Measurements from ENCODE around the gene ARX. TPM values are rescaled to one million over a fixed set of nuclear protein-coding genes. Genes with fewer than 3 reads are reported as not detected.

The ARX gene
- total RNA-seq, 4 donors from 2014 or later, result 2.3 to 5.1 (median 3.5) TPM

DNA sequence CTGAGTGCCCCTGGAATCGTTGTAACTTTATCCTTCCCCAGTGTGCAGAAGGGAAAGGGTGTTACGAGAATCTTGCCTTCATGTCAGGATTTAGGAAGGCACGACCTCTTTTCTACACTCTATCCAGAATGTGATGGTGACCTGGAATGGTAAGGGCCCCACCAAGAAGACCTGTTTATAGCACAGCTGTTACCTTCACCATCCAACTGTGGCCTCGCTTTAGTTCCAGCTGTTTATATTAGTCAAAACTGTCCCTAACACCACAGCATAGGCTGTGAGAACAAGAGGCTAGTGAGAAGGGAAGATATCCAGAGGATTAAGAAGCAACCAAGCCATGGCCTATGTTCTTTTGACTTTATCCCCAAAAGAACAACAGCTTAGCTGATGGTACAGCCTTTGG is 28.0 kb downstream of the ARX start:
- ATAC-seq (no peak), DNase-seq (no peak)
- Histone ChIP-seq H3K4me1 (no peaks in the 10 kb centered on the region), H3K4me3 (no peak overlapping the region), H3K9me3 (no peaks in the 10 kb centered on the region), H3K27me3 (no peaks in the 10 kb centered on the region), H3K27ac (no peak overlapping the region), H3K36me3 (no peaks in the 10 kb centered on the region)
- TF ChIP-seq POLR2A (IDR thresholded peaks at IDR 0.05), result no peak
- TF ChIP-seq, protein P1, sequence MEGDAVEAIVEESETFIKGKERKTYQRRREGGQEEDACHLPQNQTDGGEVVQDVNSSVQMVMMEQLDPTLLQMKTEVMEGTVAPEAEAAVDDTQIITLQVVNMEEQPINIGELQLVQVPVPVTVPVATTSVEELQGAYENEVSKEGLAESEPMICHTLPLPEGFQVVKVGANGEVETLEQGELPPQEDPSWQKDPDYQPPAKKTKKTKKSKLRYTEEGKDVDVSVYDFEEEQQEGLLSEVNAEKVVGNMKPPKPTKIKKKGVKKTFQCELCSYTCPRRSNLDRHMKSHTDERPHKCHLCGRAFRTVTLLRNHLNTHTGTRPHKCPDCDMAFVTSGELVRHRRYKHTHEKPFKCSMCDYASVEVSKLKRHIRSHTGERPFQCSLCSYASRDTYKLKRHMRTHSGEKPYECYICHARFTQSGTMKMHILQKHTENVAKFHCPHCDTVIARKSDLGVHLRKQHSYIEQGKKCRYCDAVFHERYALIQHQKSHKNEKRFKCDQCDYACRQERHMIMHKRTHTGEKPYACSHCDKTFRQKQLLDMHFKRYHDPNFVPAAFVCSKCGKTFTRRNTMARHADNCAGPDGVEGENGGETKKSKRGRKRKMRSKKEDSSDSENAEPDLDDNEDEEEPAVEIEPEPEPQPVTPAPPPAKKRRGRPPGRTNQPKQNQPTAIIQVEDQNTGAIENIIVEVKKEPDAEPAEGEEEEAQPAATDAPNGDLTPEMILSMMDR (IDR thresholded peaks at IDR 0.05 in 4 of 5, conservative IDR thresholded peaks at IDR 0.05 in 1 of 5), result no peak
- in situ Hi-C loops (cut with MboI; ENCODE audit: low sequenced_read_pairs in 4 of 4), result no loop called here
- intact Hi-C loops (cut with DNase I; ENCODE audit: low total_unique reads), result no loop called here

GRCh38 chrX:24985120-24985519 is 30.6 kb downstream of the ARX start:
- DNase-seq, result no peak
- in situ Hi-C loops (cut with MboI; ENCODE audit: low sequenced_read_pairs in 4 of 4), result no loop called here

DNA sequence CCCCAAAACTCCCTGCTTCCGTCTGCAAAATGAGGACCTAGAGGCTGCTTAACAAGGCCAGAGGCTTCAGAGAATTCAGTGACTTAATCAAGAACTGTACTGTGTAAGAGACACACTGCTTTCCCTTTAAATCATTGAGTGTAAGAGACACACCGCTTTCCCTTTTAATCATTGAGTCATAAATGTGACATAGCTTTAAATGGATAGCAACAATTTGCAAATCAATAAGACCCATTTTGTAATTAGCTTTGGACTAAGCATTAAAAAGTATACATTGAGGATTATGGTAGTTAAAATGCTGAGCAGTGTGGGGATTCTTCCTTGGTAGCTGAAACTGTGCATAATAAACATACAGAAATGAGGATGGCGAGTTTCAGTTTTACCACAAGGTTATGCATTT is 31.8 kb downstream of the ARX start:
- no peaks in the 10 kb centered on the region for H3K36me3 ChIP-seq
- H3K4me1 ChIP-seq, result peaks cover 0 to under 1% of the 10 kb centered on the region in 2 donors
- H3K9me3 ChIP-seq, result no peaks in the 10 kb centered on the region
- DNase-seq (no peak), ATAC-seq (no peak)
- in situ Hi-C loops (cut with MboI; ENCODE audit: low sequenced_read_pairs in 4 of 4), result no loop called here
- TF ChIP-seq POLR2A (IDR thresholded peaks at IDR 0.05), result no peak
- TF ChIP-seq, protein P1 (IDR thresholded peaks at IDR 0.05 in 4 of 5, conservative IDR thresholded peaks at IDR 0.05 in 1 of 5), result no peak
- H3K4me3 ChIP-seq, result no peak overlapping the region
- intact Hi-C loops (cut with DNase I; ENCODE audit: low total_unique reads), result no loop called here
- H3K27ac ChIP-seq, result no peak overlapping the region
- no peaks in the 10 kb centered on the region for H3K27me3 ChIP-seq

More at GRCh38 chrX:24985120-24985519, 30.6 kb downstream of the ARX start:
- intact Hi-C loops (cut with DNase I; ENCODE audit: low total_unique reads), result no loop called here
- ATAC-seq, result no peak
- H3K4me1 ChIP-seq, result no peaks in the 10 kb centered on the region
- H3K27ac ChIP-seq, result no peak overlapping the region
- H3K36me3 ChIP-seq, result no peaks in the 10 kb centered on the region
- no peaks in the 10 kb centered on the region for H3K27me3 ChIP-seq
- TF ChIP-seq, protein P1 (IDR thresholded peaks at IDR 0.05 in 4 of 5, conservative IDR thresholded peaks at IDR 0.05 in 1 of 5), result no peak
- TF ChIP-seq POLR2A (IDR thresholded peaks at IDR 0.05), result no peak
- no peaks in the 10 kb centered on the region for H3K9me3 ChIP-seq
- H3K4me3 ChIP-seq, result no peak overlapping the region

DNA sequence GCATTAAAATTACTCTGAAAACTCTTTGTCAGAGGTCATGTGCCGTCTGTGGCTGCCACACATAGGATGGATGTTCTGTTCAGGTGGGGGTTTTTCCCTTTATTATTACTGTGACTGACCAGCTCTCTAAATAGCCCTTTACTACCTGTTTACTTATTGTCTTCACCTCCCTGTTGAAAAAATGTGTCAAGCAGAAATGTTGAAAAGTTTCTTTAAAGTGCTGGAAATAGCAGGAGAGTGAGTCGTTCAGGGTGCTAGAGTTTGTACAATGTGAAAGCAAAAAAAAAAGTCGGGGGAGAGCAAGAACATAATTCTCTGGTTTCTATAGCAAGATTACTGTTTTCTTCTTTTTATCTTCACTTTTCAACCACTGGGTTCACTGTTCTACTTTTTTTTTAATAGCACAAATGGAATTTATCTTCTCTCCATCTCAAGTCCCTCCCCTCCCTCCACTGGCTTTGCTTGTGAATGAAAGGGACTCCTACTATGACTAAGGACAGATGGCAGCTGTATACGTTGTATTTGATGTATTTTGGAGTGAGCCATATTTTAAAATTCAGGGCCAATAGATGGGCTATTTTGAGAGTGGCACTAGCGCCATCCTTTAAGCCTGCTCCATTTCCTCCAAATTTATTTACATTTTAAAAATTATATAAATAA is 33.3 kb downstream of the ARX start:
- Histone ChIP-seq H3K27me3 (no peaks in the 10 kb centered on the region), H3K36me3 (no peaks in the 10 kb centered on the region), H3K4me3 (no peak overlapping the region), H3K9me3 (no peaks in the 10 kb centered on the region), H3K27ac (no peak overlapping the region), H3K4me1 (peaks cover 5 to 6% of the 10 kb centered on the region in 2 donors)
- DNase-seq (no peak), ATAC-seq (no peak)
- in situ Hi-C loops (cut with MboI; ENCODE audit: low sequenced_read_pairs in 4 of 4), result no loop called here
- no peak for TF ChIP-seq POLR2A (IDR thresholded peaks at IDR 0.05)
- TF ChIP-seq, protein P1 (IDR thresholded peaks at IDR 0.05 in 4 of 5, conservative IDR thresholded peaks at IDR 0.05 in 1 of 5), result no peak
- intact Hi-C loops (cut with DNase I; ENCODE audit: low total_unique reads), result no loop called here

DNA sequence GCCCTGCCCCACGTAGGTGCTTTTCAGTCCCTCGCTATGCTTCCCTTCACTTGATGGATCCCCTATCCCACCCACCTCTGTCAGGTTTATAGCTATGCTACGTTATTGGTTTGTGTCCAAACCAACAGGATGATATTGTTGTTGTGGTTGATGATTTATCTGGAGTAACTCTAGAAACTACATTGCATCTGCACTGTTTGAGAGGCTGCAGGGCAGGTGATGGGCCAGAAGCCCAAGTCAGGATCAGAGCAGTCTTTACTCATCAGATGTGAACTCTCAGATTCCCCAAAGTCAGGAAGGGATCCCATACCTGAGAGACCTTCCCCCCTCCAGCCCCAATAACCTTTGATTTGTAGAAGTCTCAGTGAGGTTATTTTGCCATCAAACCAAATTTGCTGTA is 34.7 kb downstream of the ARX start:
- intact Hi-C loops (cut with DNase I; ENCODE audit: low total_unique reads) (no loop called here), in situ Hi-C loops (cut with MboI; ENCODE audit: low sequenced_read_pairs in 4 of 4) (no loop called here)
- no peak for ATAC-seq

More for the DNA sequence above, 34.7 kb downstream of the ARX start:
- Histone ChIP-seq H3K27me3 (no peaks in the 10 kb centered on the region), H3K4me1 (peaks cover 5 to 6% of the 10 kb centered on the region in 2 donors), H3K27ac (no peak overlapping the region), H3K4me3 (no peak overlapping the region), H3K36me3 (no peaks in the 10 kb centered on the region), H3K9me3 (no peaks in the 10 kb centered on the region)
- TF ChIP-seq, protein P1 (IDR thresholded peaks at IDR 0.05 in 4 of 5, conservative IDR thresholded peaks at IDR 0.05 in 1 of 5), result no peak
- TF ChIP-seq POLR2A (IDR thresholded peaks at IDR 0.05), result no peak
- DNase-seq, result no peak

Data from gastrocnemius medialis (tissue), 4 donors.